HL-60/S4 treated with retinoic acid at 250 ng/mL for 4 days and 3 days (cell line): ENCODE data around the gene NLRP1.

Experiments used
- in situ Hi-C: fragments of 300-500 bp; cut with MboI; formaldehyde crosslinking; loops from 2 replicates; pipeline ENCODE4 v1.7.0; 2022; ENCODE audit warnings: low sequenced_read_pairs

Gene NLRP1

GRCh38 chr17:5584383-5585286 is at the start of gene NLRP1:
Gene NLRP1, minus strand, starts transcription at chr17:5584509. Its CDS starts 552 bp downstream, at chr17:5583957.
- in situ Hi-C loops: loop anchor here (10.0 kb wide), 1 partner anchor 850 kb away; the partner anchor contains the start of gene AIPL1

GRCh38 chr17:5631958-5632590 is 47.8 kb upstream of the NLRP1 start:
- in situ Hi-C loops: no loop called here

- in situ Hi-C loops: no loop called here
These were observed 46.1 kb upstream of the NLRP1 start for GRCh38 chr17:5630434-5630833.

GRCh38 chr17:5629128-5629527 is 44.8 kb upstream of the NLRP1 start:
- in situ Hi-C loops: no loop called here

- in situ Hi-C loops: no loop called here
These were observed 44.0 kb upstream of the NLRP1 start for GRCh38 chr17:5628262-5628661.

- in situ Hi-C loops: no loop called here
These were observed 39.9 kb upstream of the NLRP1 start for GRCh38 chr17:5624211-5624610.

- in situ Hi-C loops: no loop called here
These were observed 37.4 kb upstream of the NLRP1 start for GRCh38 chr17:5621729-5622128.

GRCh38 chr17:5621026-5621425 is 36.7 kb upstream of the NLRP1 start:
- in situ Hi-C loops: no loop called here

GRCh38 chr17:5619088-5619740 is 34.9 kb upstream of the NLRP1 start:
- in situ Hi-C loops: no loop called here

GRCh38 chr17:5618476-5618875 is 34.2 kb upstream of the NLRP1 start:
- in situ Hi-C loops: no loop called here

- in situ Hi-C loops: no loop called here
These were observed 31.2 kb upstream of the NLRP1 start for GRCh38 chr17:5615476-5615875.

- in situ Hi-C loops: no loop called here
These were observed 26.6 kb upstream of the NLRP1 start for GRCh38 chr17:5610956-5611355.

- in situ Hi-C loops: no loop called here
These were observed 24.2 kb upstream of the NLRP1 start for GRCh38 chr17:5608399-5609112.

- in situ Hi-C loops: no loop called here
These were observed 23.6 kb upstream of the NLRP1 start for GRCh38 chr17:5607946-5608345.

GRCh38 chr17:5605452-5605851 is 21.1 kb upstream of the NLRP1 start:
- in situ Hi-C loops: no loop called here

GRCh38 chr17:5600041-5600440 is 15.7 kb upstream of the NLRP1 start:
- in situ Hi-C loops: no loop called here

GRCh38 chr17:5598457-5598856 is 14.1 kb upstream of the NLRP1 start:
- in situ Hi-C loops: no loop called here

GRCh38 chr17:5596421-5596820 is 12.1 kb upstream of the NLRP1 start:
- in situ Hi-C loops: no loop called here

- in situ Hi-C loops: no loop called here
These were observed 11.5 kb upstream of the NLRP1 start for GRCh38 chr17:5595831-5596230.

GRCh38 chr17:5592382-5592781 is 8.1 kb upstream of the NLRP1 start:
- in situ Hi-C loops: no loop called here

GRCh38 chr17:5591966-5592365 is 7.7 kb upstream of the NLRP1 start:
- in situ Hi-C loops: no loop called here
